GM12801 (cell line): ENCODE data around the gene CATSPER4.

ENCODE experiments used
- TF ChIP-seq, protein P1 (sequence below): IDR thresholded peaks from one replicate; pipeline ENCODE4 v1.5.1; 2011; ENCODE audit warnings: control low read depth; ENCODE audit not compliant: insufficient read length; ENCODE audit errors: extremely low read depth

CATSPER4 gene

DNA sequence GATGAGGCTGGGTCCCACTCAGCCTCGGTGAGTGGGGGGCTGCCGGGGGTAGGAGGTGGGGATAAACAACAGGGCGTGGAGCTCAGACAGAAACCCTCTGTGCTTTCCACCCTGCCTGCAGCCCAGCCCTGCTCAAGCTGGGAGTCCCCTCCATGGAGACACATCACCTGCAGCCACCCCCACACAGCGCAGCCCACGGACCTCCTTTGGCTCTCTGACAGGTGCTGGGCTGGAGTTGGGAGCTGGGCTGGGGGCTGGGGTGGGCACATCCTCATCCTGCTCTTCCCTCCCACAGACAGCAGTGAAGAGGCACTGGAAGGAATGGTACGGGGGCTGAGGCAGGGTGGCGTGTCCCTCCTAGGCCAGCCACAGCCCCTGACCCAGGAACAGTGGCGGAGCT lies 1.9 kb upstream of the CATSPER4 start:
- TF ChIP-seq, protein P1, sequence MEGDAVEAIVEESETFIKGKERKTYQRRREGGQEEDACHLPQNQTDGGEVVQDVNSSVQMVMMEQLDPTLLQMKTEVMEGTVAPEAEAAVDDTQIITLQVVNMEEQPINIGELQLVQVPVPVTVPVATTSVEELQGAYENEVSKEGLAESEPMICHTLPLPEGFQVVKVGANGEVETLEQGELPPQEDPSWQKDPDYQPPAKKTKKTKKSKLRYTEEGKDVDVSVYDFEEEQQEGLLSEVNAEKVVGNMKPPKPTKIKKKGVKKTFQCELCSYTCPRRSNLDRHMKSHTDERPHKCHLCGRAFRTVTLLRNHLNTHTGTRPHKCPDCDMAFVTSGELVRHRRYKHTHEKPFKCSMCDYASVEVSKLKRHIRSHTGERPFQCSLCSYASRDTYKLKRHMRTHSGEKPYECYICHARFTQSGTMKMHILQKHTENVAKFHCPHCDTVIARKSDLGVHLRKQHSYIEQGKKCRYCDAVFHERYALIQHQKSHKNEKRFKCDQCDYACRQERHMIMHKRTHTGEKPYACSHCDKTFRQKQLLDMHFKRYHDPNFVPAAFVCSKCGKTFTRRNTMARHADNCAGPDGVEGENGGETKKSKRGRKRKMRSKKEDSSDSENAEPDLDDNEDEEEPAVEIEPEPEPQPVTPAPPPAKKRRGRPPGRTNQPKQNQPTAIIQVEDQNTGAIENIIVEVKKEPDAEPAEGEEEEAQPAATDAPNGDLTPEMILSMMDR = no peak

DNA sequence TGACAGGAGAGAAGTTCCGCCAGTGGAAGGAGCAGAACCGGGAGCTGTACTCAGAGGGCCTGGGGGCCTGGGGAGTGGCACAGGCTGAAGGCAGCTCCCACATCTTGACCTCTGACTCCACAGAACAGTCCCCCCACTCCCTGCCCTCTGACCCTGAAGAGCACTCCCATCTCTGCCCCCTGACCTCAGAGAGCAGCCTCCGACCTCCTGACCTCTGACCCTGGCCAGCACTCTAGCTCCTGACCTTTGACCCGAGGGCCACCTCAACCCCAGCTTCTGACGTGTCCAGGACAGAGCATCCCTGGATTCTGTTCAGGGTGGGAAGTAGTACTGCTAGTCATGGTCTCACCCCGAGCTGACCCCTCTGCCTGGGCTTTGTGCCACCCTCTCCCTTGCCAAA lies 1.1 kb upstream of the CATSPER4 start:
- TF ChIP-seq, protein P1 = no peak

DNA sequence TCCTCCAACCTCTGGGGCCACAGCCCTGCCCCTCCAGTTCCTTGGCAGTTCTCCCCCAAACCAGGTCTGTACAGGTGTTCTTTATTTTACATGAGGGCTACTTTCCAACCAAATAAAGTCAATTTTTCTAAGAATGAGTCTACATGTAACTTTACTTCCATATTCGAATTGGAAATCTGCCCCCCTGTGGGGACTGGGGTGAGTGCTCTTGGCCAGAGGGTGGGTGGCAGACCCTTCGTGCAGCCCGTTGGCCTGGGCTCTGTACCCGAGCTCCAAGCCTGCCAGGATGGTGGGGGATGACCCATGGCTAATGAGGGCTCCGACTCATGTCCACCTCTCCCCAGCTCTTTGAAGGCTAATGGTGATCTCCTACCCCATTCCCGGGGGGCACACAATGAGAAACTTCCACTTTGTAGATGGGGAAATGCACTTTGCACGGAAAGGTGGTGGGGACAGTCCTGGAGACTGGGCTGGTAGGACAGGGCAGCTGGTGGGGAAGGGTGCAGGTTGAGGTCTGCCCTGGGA lies 589 bp upstream of the CATSPER4 start:
- TF ChIP-seq, protein P1 = no peak

DNA sequence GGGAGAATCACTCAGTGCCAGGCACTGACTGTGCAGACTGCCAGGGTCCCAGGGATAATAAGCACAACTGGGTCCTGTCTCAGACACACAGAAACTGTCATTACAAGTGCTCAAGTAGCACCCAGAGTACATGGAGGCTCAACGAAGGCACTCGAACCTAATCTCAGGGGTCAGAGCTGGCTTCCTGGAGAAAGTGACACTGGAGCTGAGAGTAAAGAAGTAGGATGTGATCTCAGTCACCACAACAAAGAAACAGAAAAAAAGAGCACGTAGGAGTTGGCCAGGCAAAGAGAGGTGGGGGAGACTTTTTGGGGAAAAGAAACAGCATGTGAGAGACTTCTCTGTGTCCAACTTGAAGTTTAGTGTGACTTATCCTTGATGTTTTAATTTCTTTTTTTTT lies 1.3 kb downstream of the CATSPER4 start:
- TF ChIP-seq, protein P1 = no peak

DNA sequence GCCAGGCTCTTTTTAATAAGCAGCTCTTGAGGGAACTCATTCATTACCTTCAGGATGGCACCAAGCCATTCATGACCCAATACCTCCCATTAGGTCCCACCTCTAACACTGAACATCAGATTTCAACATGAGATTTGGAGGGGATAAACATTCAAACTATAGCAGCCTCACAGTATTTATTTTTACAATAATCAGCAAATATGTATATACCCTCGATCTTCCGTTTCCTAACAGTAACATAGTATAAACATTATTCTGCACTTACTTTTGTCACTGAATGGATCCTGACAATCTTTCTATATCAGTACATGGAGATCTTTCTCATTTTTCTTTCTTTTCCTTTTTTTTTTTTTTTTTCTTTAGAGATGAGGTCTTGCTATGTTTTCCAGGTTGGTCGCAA lies 5.4 kb downstream of the CATSPER4 start:
- TF ChIP-seq, protein P1 = no peak

DNA sequence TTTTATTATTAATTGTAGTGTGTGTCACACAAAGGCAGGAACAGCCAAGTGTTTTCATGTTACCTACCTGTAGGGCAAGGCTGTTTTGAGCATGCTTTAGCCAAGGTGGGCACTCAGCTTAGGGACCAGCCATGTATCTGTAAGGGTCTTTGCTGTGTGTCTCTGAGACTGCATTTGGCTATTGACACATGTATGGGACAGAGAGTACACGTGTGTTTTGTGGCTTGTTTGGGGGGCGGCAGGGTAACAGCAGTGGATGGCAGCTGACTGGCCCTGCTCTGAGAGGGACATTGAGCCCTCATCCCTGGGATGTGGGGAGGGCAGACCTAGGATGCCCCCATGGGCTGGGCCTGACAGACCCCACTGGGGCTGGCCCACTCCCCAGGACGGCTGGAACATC lies 6.9 kb downstream of the CATSPER4 start:
- TF ChIP-seq, protein P1 = no peak

DNA sequence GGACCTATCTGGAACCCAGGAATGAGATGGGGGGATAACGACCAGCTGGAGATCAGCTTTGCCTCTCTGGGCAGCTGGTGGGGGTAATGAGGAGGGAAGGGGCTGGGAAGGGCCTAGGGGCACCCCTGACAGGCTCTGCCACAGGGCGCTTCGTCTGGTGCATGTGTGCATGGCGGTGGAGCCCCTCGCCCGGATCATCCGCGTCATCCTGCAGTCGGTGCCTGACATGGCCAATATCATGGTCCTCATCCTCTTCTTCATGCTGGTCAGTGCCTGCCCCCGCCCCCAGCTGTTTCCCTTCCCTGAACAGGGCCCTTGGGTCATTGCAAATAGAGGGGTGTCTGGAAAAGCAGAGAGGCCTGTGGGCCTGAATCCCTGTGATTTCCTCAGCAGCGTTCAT lies 7.4 kb downstream of the CATSPER4 start:
- TF ChIP-seq, protein P1 = no peak

DNA sequence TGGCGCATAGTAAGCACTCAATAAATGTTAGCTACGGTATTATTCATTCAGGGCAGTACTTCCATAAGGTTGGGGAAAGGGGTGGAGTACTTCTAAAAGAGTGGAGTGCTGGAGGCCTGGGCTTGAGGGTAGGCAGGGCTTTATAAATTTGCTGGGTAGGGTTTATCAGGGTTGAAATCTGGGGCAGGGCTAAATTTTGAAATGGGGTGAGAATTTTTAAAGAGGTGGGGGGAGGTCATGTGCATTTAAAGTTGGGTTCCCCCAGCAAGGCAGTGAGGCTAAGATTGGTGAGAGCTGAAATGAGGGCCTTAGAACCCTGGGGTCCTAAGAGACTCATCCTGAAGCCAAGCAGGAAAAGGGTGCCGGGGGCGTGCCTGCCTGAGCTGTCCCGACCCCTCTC lies 10.0 kb downstream of the CATSPER4 start:
- TF ChIP-seq, protein P1 = no peak
